ENCODE measurements around the gene FXN.

The FXN gene

DNA sequence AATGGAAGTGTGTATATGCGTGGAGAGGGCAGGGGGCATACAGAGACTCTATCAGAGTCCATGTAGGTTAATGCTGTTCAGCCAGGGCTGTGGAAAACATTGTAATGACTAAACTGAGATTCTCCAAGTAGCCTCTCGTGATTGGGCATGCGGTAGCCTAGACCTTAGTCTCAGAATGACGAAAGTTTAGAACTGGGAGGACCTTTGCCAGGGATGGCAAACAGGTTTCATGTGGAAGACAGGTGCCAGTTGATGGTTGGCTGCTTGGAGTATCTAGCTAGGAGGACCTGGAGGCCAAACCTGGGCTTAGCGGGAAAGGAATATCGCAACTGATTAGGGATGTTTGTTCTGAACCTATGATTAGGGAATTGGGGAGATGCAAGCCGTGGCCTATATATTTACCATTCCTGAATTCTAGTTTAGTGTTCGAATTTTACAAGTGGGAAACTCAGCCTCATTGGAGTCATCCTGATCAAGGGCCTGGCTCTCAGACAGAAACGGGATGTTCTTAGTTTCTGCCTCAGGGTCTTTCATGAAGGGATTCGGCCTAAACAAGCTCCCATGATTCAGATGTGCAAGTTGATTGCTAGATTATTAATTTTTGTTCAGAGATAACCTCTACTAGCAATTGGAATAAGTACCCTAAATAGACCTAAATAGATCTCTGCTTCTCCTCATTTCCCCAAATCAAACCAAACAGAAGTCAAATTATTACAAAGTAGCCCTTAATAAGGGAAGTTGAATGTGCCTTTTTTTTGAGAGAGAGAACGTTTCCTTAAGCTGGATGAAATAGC is 111.7 kb downstream of the FXN start:
- DNase-seq: no peak

DNA sequence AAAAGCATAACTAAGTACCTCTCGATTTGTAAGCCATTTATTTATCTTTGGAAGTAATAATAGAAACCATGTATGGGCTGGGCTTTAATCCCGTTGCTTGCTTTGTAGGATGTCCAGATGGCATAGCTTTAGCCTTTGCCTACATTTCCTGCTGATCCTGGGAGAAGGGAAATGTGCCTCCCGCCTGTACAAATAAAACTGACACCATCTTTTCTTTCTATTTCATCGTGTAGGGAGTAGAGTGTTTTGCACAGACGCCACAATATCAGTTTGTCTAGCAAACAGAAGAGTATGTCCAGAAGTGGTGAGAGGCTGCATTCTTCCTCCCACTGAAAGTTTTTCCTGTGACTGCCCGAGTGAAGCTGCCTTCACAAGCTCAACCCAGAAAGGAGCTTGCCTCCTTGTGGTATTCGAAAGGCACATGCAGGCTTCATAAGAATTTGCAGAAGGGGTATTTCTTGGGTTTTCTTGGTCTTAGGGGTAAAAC is 113.8 kb downstream of the FXN start:
- no peak for DNase-seq
